ENCODE measurements around the gene TXNDC2. TPM values are rescaled to one million over a fixed set of nuclear protein-coding genes. Genes with fewer than 3 reads are reported as not detected.

Gene TXNDC2
- total RNA-seq, 1 experiment from 2014 or later = 0.28 TPM

DNA sequence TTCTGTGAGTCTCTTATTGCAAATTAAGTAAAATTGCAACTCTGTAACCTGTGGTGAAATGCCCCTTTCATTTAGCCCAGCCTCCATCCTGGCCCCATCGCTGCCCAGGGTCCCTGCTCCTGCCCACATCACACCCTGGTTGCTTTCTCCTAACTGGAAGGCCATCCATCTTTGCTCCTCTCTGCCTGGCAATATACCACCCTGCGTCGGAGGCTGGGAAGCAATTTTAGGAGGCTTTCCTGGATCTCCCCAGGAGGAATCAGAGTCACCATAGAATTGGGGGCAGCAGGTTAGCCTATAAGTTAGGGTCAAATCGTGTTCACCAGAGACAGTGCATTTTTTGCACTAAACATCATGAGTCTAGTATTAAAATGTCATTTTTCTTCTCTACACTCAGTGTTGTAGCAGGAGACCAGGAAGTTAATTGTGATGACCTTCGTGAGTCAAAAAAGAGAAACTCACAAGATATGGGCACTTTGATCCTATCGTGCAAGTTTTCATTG lies 14.5 kb upstream of the TXNDC2 start:
- H2BK12ac ChIP-seq (ENCODE audit: insufficient read length, low read depth, low read length) = no peak overlapping the region
- no peak overlapping the region for H4K5ac ChIP-seq (ENCODE audit: insufficient read length, low read depth, low read length)
- no peak overlapping the region for H3K56ac ChIP-seq (ENCODE audit: insufficient read length, low read depth, low read length)
- TF ChIP-seq, protein P1, sequence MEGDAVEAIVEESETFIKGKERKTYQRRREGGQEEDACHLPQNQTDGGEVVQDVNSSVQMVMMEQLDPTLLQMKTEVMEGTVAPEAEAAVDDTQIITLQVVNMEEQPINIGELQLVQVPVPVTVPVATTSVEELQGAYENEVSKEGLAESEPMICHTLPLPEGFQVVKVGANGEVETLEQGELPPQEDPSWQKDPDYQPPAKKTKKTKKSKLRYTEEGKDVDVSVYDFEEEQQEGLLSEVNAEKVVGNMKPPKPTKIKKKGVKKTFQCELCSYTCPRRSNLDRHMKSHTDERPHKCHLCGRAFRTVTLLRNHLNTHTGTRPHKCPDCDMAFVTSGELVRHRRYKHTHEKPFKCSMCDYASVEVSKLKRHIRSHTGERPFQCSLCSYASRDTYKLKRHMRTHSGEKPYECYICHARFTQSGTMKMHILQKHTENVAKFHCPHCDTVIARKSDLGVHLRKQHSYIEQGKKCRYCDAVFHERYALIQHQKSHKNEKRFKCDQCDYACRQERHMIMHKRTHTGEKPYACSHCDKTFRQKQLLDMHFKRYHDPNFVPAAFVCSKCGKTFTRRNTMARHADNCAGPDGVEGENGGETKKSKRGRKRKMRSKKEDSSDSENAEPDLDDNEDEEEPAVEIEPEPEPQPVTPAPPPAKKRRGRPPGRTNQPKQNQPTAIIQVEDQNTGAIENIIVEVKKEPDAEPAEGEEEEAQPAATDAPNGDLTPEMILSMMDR (conservative IDR thresholded peaks at IDR 0.05) = no peak
- no peak overlapping the region for H4K8ac ChIP-seq (replicated peaks; ENCODE audit: insufficient read length, low read depth, low read length)
- no peak overlapping the region for H3K4me3 Mint-ChIP-seq
- no peaks in the 10 kb centered on the region for H3K27me3 ChIP-seq (ENCODE audit: insufficient read depth, low read length)
- peaks cover 31 to 33% of the 10 kb centered on the region in 2 experiments for H3K4me1 Mint-ChIP-seq
- H3T11ph ChIP-seq (ENCODE audit: low read length) = no peak overlapping the region
- no peak overlapping the region for H3K23ac ChIP-seq (ENCODE audit: insufficient read length, low read depth, low read length)
- H3K14ac ChIP-seq (ENCODE audit: insufficient read depth, low read length) = no peak overlapping the region
- peaks cover 10% of the 10 kb centered on the region; the same call in 1 of the 2 replicates for H3K4me1 ChIP-seq (ENCODE audit: insufficient read depth, low read length)
- H2BK20ac ChIP-seq (ENCODE audit: low read depth, low read length, poor library complexity, severe bottlenecking) = no peak overlapping the region
- H3K79me1 ChIP-seq (ENCODE audit: insufficient read depth, low read depth, low read length, poor library complexity, severe bottlenecking) = no peaks in the 10 kb centered on the region
- no peaks in the 10 kb centered on the region for H3K79me2 ChIP-seq (ENCODE audit: insufficient read depth, low read length)
- DNase-seq = no peak
- H3K4ac ChIP-seq (ENCODE audit: low read depth, low read length) = no peak overlapping the region
- no peak overlapping the region for H2BK15ac ChIP-seq (ENCODE audit: low read depth, low read length)
- no peak overlapping the region for H4K91ac ChIP-seq (ENCODE audit: insufficient read length, low read depth, low read length)
- WGBS (ENCODE audit: extremely low coverage, insufficient read length, low lambda C conversion rate) = no CpG with 5 or more reads among the region's 6 CpGs
- H3K4me2 ChIP-seq (ENCODE audit: insufficient read depth, insufficient read length, low read length) = no peak overlapping the region
- no peaks in the 10 kb centered on the region for H4K20me1 ChIP-seq (ENCODE audit: control insufficient read depth, insufficient read depth, insufficient read length)
- no peaks in the 10 kb centered on the region for H3K9me3 ChIP-seq (ENCODE audit: control insufficient read depth, low read depth, low read length)
- H3K27me3 Mint-ChIP-seq (ENCODE audit: low read depth) = no peaks in the 10 kb centered on the region
- peaks cover 6 to 8% of the 10 kb centered on the region in 2 experiments for H3K9me3 Mint-ChIP-seq
- no peak overlapping the region for H3K18ac ChIP-seq (ENCODE audit: insufficient read length, low read depth, low read length)
- H2BK5ac ChIP-seq (ENCODE audit: insufficient read length, low read length) = no peak overlapping the region
- H3K9ac ChIP-seq (ENCODE audit: extremely low read depth, insufficient read length, low read length) = no peak overlapping the region
- no peak overlapping the region for H2AFZ ChIP-seq (ENCODE audit: low read length)
- H3K27ac Mint-ChIP-seq = no peak overlapping the region
- H2AK5ac ChIP-seq (ENCODE audit: insufficient read length, low read length) = no peak overlapping the region
- no peak overlapping the region for H3K27ac ChIP-seq (ENCODE audit: insufficient read length, low read depth, low read length)
- peaks cover 0 to 11% (median under 1%) of the 10 kb centered on the region in 3 experiments; a peak in 4 of 7 replicates for H3K36me3 Mint-ChIP-seq (ENCODE audit: insufficient read depth in 1 of 3, low read depth in 3 of 3)
- H2BK120ac ChIP-seq (ENCODE audit: low read depth, low read length, poor library complexity, severe bottlenecking) = no peak overlapping the region
- H3K23me2 ChIP-seq (ENCODE audit: insufficient read length, low read depth, low read length, poor library complexity, severe bottlenecking) = no peaks in the 10 kb centered on the region

Measured in H9 (cell line).